ENCODE results near the gene MGAT5.

MGAT5 gene

GRCh38 chr2:134261398-134262131, 7.7 kb downstream of the MGAT5 start:
- ATAC-seq, result no peak
- no peak for TF ChIP-seq BACH2 (CRISPR knock-in tag; IDR thresholded peaks at IDR 0.05; ENCODE audit: borderline replicate concordance)
- TF ChIP-seq POU6F1 (CRISPR knock-in tag; IDR thresholded peaks at IDR 0.05; ENCODE audit: borderline replicate concordance, low read depth), result no peak
- TF ChIP-seq TSHZ2 (CRISPR knock-in tag; IDR thresholded peaks at IDR 0.05), result no peak
- no peak for TF ChIP-seq ISL1 (CRISPR knock-in tag; IDR thresholded peaks at IDR 0.05)
- no peak for TF ChIP-seq ESRRG (CRISPR knock-in tag; IDR thresholded peaks at IDR 0.05)
- TF ChIP-seq TOX (CRISPR knock-in tag; IDR thresholded peaks at IDR 0.05; ENCODE audit: borderline replicate concordance), result no peak
- TF ChIP-seq ARNTL (CRISPR knock-in tag; IDR thresholded peaks at IDR 0.05; ENCODE audit: borderline replicate concordance, low read depth), result no peak

GRCh38 chr2:134262684-134263083, 8.8 kb downstream of the MGAT5 start:
- TF ChIP-seq ZNF8 (CRISPR knock-in tag; IDR thresholded peaks at IDR 0.05) (no peak), ZFP3 (CRISPR knock-in tag; IDR thresholded peaks at IDR 0.05) (no peak), ZC3H10 (CRISPR knock-in tag; IDR thresholded peaks at IDR 0.05) (no peak), CSDC2 (CRISPR knock-in tag; IDR thresholded peaks at IDR 0.05) (no peak), ZNF70 (CRISPR knock-in tag; IDR thresholded peaks at IDR 0.05) (no peak), ARNTL (CRISPR knock-in tag; IDR thresholded peaks at IDR 0.05; ENCODE audit: borderline replicate concordance, low read depth) (no peak), ZFP30 (CRISPR knock-in tag; IDR thresholded peaks at IDR 0.05) (no peak), OSR1 (CRISPR knock-in tag; IDR thresholded peaks at IDR 0.05) (no peak), RARB (CRISPR knock-in tag; IDR thresholded peaks at IDR 0.05) (no peak), CREB5 (CRISPR knock-in tag; IDR thresholded peaks at IDR 0.05; ENCODE audit: low read depth) (no peak), ISL1 (CRISPR knock-in tag; IDR thresholded peaks at IDR 0.05) (no peak)
- ATAC-seq, result no peak

GRCh38 chr2:134268265-134268664, 14.4 kb downstream of the MGAT5 start:
- ATAC-seq, result no peak
- TF ChIP-seq CSDC2 (CRISPR knock-in tag; IDR thresholded peaks at IDR 0.05), result no peak
- no peak for TF ChIP-seq BACH2 (CRISPR knock-in tag; IDR thresholded peaks at IDR 0.05; ENCODE audit: borderline replicate concordance)
- TF ChIP-seq ZNF565 (CRISPR knock-in tag; conservative IDR thresholded peaks at IDR 0.05; ENCODE audit: low read depth), result no peak

GRCh38 chr2:134269230-134269629, 15.4 kb downstream of the MGAT5 start:
- no peak for ATAC-seq
- TF ChIP-seq ZNF565 (CRISPR knock-in tag; conservative IDR thresholded peaks at IDR 0.05; ENCODE audit: low read depth) (no peak), SNAI2 (CRISPR knock-in tag; IDR thresholded peaks at IDR 0.05) (no peak), ZFP3 (CRISPR knock-in tag; IDR thresholded peaks at IDR 0.05) (no peak), POU6F1 (CRISPR knock-in tag; IDR thresholded peaks at IDR 0.05; ENCODE audit: borderline replicate concordance, low read depth) (no peak), ZC3H10 (CRISPR knock-in tag; IDR thresholded peaks at IDR 0.05) (no peak), ZFP30 (CRISPR knock-in tag; IDR thresholded peaks at IDR 0.05) (no peak), ARNTL (CRISPR knock-in tag; IDR thresholded peaks at IDR 0.05; ENCODE audit: borderline replicate concordance, low read depth) (no peak), ZNF8 (CRISPR knock-in tag; IDR thresholded peaks at IDR 0.05) (no peak), ZNF70 (CRISPR knock-in tag; IDR thresholded peaks at IDR 0.05) (no peak), GLIS3 (CRISPR knock-in tag; IDR thresholded peaks at IDR 0.05) (no peak), CSDC2 (CRISPR knock-in tag; IDR thresholded peaks at IDR 0.05) (no peak), CSRNP3 (CRISPR knock-in tag; IDR thresholded peaks at IDR 0.05) (no peak), TCF4 (CRISPR knock-in tag; IDR thresholded peaks at IDR 0.05; ENCODE audit: borderline replicate concordance) (no peak)
